GM23248 (cell line): ENCODE measurements around the gene SNX27. TPM values are rescaled to one million over a fixed set of nuclear protein-coding genes. Genes with fewer than 3 reads are reported as not detected.

Source experiments
- DNase-seq: peaks from one replicate; pipeline ENCODE4 v3.0.0-alpha.2; 2015
- H2AFZ ChIP-seq: fragments of 200-600 bp; sonication (generic); 2 replicates; pipeline ENCODE4 v1.6.1; 2016; ENCODE audit warnings: antibody characterized with exemption
- H3F3A ChIP-seq: fragments of 200-600 bp; sonication (generic); 2 replicates; pipeline ENCODE4 v1.6.1; 2016; ENCODE audit warnings: mild to moderate bottlenecking, antibody characterized with exemption, mixed run types; ENCODE audit not compliant: insufficient read depth
- H3K27ac ChIP-seq: fragments of 200-600 bp; sonication (generic); 2 replicates; pipeline ENCODE4 v1.5.1; 2016; ENCODE audit warnings: mild to moderate bottlenecking
- H3K27me3 ChIP-seq: fragments of 200-600 bp; sonication (generic); replicated peaks from 2 replicates; pipeline ENCODE4 v1.6.1; 2016; ENCODE audit warnings: mild to moderate bottlenecking; ENCODE audit not compliant: insufficient read depth
- H3K36me3 ChIP-seq: fragments of 200-600 bp; sonication (generic); 2 replicates; pipeline ENCODE4 v1.6.1; 2016; ENCODE audit warnings: low read depth, mild to moderate bottlenecking
- H3K4me1 ChIP-seq: fragments of 200-600 bp; sonication (generic); 2 replicates; pipeline ENCODE4 v1.6.1; 2016; ENCODE audit warnings: mild to moderate bottlenecking; ENCODE audit not compliant: insufficient read depth
- H3K4me2 ChIP-seq: fragments of 200-600 bp; sonication (generic); one replicate; pipeline ENCODE4 v1.6.1; 2016; ENCODE audit warnings: mild to moderate bottlenecking; ENCODE audit not compliant: unreplicated experiment
- H3K4me3 ChIP-seq: fragments of 200-600 bp; sonication (generic); 2 replicates; pipeline ENCODE4 v1.5.1; 2016; ENCODE audit warnings: mild to moderate bottlenecking
- H3K79me2 ChIP-seq: fragments of 200-600 bp; sonication (generic); 2 replicates; pipeline ENCODE4 v1.6.1; 2016; ENCODE audit warnings: mild to moderate bottlenecking; ENCODE audit not compliant: insufficient read depth
- H3K9ac ChIP-seq: fragments of 200-600 bp; sonication (generic); 2 replicates; pipeline ENCODE4 v1.6.1; 2016; ENCODE audit warnings: mild to moderate bottlenecking
- H3K9me2 ChIP-seq: fragments of 200-600 bp; sonication (generic); 2 replicates; pipeline ENCODE4 v1.6.1; 2016; ENCODE audit warnings: mixed run types, mild to moderate bottlenecking, moderate library complexity; ENCODE audit not compliant: insufficient read depth
- H3K9me3 ChIP-seq: fragments of 200-600 bp; sonication (generic); one replicate; pipeline ENCODE4 v1.6.1; 2017; ENCODE audit warnings: low read depth
- H4K20me1 ChIP-seq: fragments of 200-600 bp; sonication (generic); 2 replicates; pipeline ENCODE4 v1.6.0; 2016; ENCODE audit not compliant: insufficient read depth
- EZH2 ChIP-seq: fragments of 200-600 bp; sonication (generic); IDR thresholded peaks from 2 replicates; pipeline ENCODE4 v1.6.1; 2018; ENCODE audit warnings: antibody characterized with exemption, mild to moderate bottlenecking; ENCODE audit not compliant: insufficient read depth, poor library complexity, severe bottlenecking
- EZH2phosphoT487 ChIP-seq: fragments of 200-600 bp; sonication (generic); IDR thresholded peaks from 2 replicates; pipeline ENCODE4 v1.6.1; 2018; ENCODE audit warnings: antibody characterized with exemption, moderate library complexity, mild to moderate bottlenecking, low read depth; ENCODE audit not compliant: insufficient read depth
- WGBS, 2 experiments: methylation state at CpG; one replicate each; pipeline ENCODE4 v1.1.6; 2015 to 2017; ENCODE audit warnings: low lambda C conversion rate in 2 of 2, low coverage in 1 of 2; ENCODE audit errors: missing lambda C conversion rate in 2 of 2; 5-methylcytosine and 5-hydroxymethylcytosine counted together
- in situ Hi-C: fragments of 300-500 bp; cut with MboI; formaldehyde crosslinking; loops from 2 replicates; pipeline ENCODE4 v1.15.0; 2020
- polyA plus RNA-seq: library from polyadenylated mRNA; unstranded; fragments of >200 nt; fragmentation: Nextera tagmentation; extraction: Ambion mirVana; gene quantifications from 2 replicates; pipeline ENCODE4 v1.2.1, GENCODE V29; 2016
- total RNA-seq: library from RNA; depleted of rRNA; stranded (reverse); fragments of >200 nt; shearing (Covaris generic); gene quantifications from 2 replicates; pipeline ENCODE4 v1.2.3, GENCODE V29; 2014

Gene SNX27
- total and polyA plus RNA-seq, 2 experiments from 2014 or later: 12.0 to 18.0 TPM

DNA sequence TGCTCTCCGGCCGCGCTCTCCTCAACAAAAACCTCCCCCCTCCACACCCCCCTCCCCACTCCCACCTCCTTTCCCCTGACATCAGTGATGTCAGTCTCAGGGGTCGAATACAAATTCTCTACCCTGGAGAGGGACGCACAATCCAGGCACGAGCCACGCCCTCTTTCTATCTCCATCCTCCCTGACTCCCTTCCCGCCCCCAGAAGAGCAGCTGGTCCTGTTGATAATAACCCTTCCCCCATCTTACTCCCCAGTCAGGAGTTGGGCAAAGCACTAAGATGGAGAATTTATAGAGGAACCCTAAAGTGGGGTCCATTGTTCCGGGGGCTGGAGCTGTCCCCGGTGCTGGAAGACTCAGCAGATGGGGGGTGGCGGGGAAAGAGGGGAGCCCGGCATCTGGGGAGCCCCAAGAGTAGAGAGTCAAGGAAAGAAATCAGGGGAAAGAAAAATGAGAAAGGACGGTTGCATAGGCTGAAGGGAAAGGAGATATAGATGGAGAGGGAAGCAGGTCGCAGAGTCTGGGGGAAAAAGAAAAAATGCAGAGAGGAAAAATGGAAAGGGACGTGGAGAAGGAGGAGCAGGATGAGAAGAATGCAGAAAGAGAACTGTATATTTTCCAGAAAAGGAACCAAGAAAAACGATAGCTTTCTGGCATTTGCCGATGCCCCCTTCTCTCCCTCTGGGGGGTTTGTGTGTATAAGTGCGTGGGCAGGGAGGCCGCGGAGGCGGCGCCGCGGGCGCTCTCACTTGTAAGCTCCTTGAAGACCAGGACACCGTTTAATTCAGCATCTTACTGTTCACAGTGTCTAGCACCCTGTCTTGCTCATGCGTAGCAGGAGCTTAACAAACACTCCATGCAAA is 105.2 kb downstream of the SNX27 start, which contains the start of gene CELF3:
TSS of gene CELF3 (minus strand) at position 33 of the 861 bp plus-strand sequence. CDS start 783 bp downstream, outside the sequence.
- H3K27me3 ChIP-seq: peaks cover 41% of the 10 kb centered on the region
- no peak within 1 kb of the TSS for H3K4me2 ChIP-seq
- no peak within 1 kb of the TSS for H3K4me3 ChIP-seq
- no peaks in the 10 kb centered on the region for H3K4me1 ChIP-seq
- no peak within 1 kb of the TSS for H2AFZ ChIP-seq
- WGBS, 2 experiments: 4 to 6% methylated on average over 21 to 27 of the region's 27 CpGs
- no peaks in the 10 kb centered on the region for H3K9me3 ChIP-seq
- H3F3A ChIP-seq: no peaks in the 10 kb centered on the region
- peak; percentile 32 for DNase-seq
- no peaks in the 10 kb centered on the region for H3K36me3 ChIP-seq
- H4K20me1 ChIP-seq: no peaks in the 10 kb centered on the region
- H3K27ac ChIP-seq: no peak within 1 kb of the TSS
- in situ Hi-C loops: no loop called here
- H3K9ac ChIP-seq: no peak within 1 kb of the TSS
- no peaks in the 10 kb centered on the region for H3K9me2 ChIP-seq
- H3K79me2 ChIP-seq: no peaks in the 10 kb centered on the region
- TF ChIP-seq EZH2: no peak
- TF ChIP-seq EZH2phosphoT487: no peak

DNA sequence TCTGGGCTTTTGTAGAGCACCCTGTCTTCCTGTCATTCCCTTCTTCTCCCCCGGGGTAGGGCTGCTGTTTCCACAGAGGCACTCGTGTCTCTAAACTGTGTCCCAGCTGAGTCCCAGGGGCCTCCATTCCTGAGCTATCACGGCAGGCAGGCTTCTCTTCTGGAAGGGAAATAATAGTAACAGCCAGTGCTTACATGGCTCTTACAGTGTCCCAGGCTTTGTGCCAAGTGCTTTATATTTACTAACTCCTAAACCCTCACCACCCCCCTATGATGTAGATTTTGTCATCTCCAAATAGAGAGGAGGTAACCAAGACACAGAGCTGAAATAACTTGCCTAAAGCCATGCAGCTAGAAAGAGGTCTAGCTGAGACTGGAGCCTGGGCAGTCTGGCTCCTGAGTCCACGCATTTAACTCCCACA is 106.2 kb downstream of the SNX27 start:
- H2AFZ ChIP-seq: no peak overlapping the region
- no peaks in the 10 kb centered on the region for H3K79me2 ChIP-seq
- no peaks in the 10 kb centered on the region for H3K36me3 ChIP-seq
- H3K9me3 ChIP-seq: no peaks in the 10 kb centered on the region
- no peaks in the 10 kb centered on the region for H3K4me1 ChIP-seq
- H3K9me2 ChIP-seq: no peaks in the 10 kb centered on the region
- peaks cover 50% of the 10 kb centered on the region for H3K27me3 ChIP-seq
- peak; percentile 53 for DNase-seq
- H4K20me1 ChIP-seq: no peaks in the 10 kb centered on the region
- no peaks in the 10 kb centered on the region for H3F3A ChIP-seq
- in situ Hi-C loops: no loop called here
- no peak overlapping the region for H3K9ac ChIP-seq
- H3K4me2 ChIP-seq: no peak overlapping the region
- 17 to 23% methylated on average over 4 of the region's 4 CpGs for WGBS, 2 experiments
- TF ChIP-seq EZH2 (no peak), EZH2phosphoT487 (no peak)
- no peak overlapping the region for H3K4me3 ChIP-seq
- no peak overlapping the region for H3K27ac ChIP-seq

GRCh38 chr1:151718666-151719065 is 106.8 kb downstream of the SNX27 start:
- no peaks in the 10 kb centered on the region for H3F3A ChIP-seq
- H3K9me2 ChIP-seq: no peaks in the 10 kb centered on the region
- 81 to 83% methylated on average over 4 of the region's 4 CpGs for WGBS, 2 experiments
- in situ Hi-C loops: no loop called here
- peaks cover 53% of the 10 kb centered on the region for H3K27me3 ChIP-seq
- TF ChIP-seq EZH2phosphoT487 (no peak), EZH2 (no peak)
- H3K4me3 ChIP-seq: no peak overlapping the region
- no peak overlapping the region for H3K9ac ChIP-seq
- H3K4me1 ChIP-seq: no peaks in the 10 kb centered on the region
- H3K9me3 ChIP-seq: no peaks in the 10 kb centered on the region
- no peak overlapping the region for H3K27ac ChIP-seq
- no peak overlapping the region for H2AFZ ChIP-seq
- H3K36me3 ChIP-seq: no peaks in the 10 kb centered on the region
- no peaks in the 10 kb centered on the region for H4K20me1 ChIP-seq
- no peak for DNase-seq
- no peak overlapping the region for H3K4me2 ChIP-seq
- no peaks in the 10 kb centered on the region for H3K79me2 ChIP-seq

DNA sequence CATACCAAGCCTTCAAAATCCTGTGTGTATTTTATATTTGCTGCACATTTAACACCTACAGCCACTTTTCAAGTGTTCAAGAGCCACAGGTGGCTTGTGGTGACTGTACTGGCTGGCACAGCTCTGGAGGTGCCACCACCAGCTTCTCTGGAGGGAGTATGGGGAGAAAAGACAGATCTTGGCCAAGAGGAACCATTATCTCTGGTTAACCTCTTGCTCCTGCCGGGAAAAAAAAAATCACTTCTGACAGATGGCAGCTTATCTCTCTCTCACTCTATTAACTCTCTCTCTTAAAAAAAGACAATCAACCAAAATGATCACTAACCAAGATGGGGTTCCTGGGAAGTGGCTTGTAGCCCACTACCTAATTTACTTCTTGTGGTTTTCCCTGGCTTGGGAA is 108.3 kb downstream of the SNX27 start:
- H3F3A ChIP-seq: no peaks in the 10 kb centered on the region
- peak overlapping the region; percentile 70; the same call in 1 of the 2 replicates for H3K4me3 ChIP-seq
- peak overlapping the region; percentile 88 for H3K4me2 ChIP-seq
- TF ChIP-seq EZH2phosphoT487 (no peak), EZH2 (no peak)
- no peaks in the 10 kb centered on the region for H3K9me3 ChIP-seq
- no peak overlapping the region for H3K27ac ChIP-seq
- H3K9me2 ChIP-seq: no peaks in the 10 kb centered on the region
- in situ Hi-C loops: no loop called here
- H2AFZ ChIP-seq: no peak overlapping the region
- H3K4me1 ChIP-seq: no peaks in the 10 kb centered on the region
- H3K9ac ChIP-seq: no peak overlapping the region
- no peaks in the 10 kb centered on the region for H4K20me1 ChIP-seq
- no peaks in the 10 kb centered on the region for H3K36me3 ChIP-seq
- peaks cover 56% of the 10 kb centered on the region for H3K27me3 ChIP-seq
- WGBS, 2 experiments: 57 to 73% methylated on average over 1 of the region's 1 CpG
- no peaks in the 10 kb centered on the region for H3K79me2 ChIP-seq
- DNase-seq: no peak
